Measurements from ENCODE around the gene ZKSCAN4.

ZKSCAN4 gene

DNA sequence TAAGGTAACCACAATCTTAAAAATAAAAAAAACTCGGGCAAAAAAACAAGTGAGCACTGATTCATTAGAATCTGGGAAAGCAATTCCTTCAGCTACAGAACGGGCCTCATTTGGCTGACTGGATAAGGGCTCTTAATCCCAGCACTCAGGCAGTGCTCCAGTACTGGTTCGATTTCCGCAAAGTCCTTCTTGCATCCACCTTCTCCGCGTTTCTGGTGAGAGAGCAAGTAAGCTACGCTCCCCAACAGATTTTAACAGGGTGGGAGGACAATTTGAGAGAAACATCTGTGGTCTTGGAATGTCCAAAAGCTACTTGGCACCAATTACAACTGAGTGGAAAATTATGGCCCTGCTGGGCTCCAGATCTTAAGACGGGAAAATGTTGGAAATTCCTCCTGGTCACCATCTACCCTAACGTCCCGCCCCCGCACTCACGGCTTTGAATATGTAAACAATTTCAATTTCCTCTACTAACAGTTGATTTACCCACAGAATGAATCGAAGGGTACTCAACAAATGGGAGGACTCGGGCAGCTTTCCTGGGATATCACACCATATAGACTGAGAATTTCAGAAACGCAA is 45.0 kb downstream of the ZKSCAN4 start:
- H3K27ac ChIP-seq: no peak overlapping the region
- ChIA-PET CTCF (interaction anchor here (0.6 kb wide), 1 partner anchor 608 kb away, joined by 4 read pairs; no protein-coding TSS in a partner anchor), POLR2A (ENCODE audit: low non-redundant PET) (no interaction called here)
- TF ChIP-seq, protein P1, sequence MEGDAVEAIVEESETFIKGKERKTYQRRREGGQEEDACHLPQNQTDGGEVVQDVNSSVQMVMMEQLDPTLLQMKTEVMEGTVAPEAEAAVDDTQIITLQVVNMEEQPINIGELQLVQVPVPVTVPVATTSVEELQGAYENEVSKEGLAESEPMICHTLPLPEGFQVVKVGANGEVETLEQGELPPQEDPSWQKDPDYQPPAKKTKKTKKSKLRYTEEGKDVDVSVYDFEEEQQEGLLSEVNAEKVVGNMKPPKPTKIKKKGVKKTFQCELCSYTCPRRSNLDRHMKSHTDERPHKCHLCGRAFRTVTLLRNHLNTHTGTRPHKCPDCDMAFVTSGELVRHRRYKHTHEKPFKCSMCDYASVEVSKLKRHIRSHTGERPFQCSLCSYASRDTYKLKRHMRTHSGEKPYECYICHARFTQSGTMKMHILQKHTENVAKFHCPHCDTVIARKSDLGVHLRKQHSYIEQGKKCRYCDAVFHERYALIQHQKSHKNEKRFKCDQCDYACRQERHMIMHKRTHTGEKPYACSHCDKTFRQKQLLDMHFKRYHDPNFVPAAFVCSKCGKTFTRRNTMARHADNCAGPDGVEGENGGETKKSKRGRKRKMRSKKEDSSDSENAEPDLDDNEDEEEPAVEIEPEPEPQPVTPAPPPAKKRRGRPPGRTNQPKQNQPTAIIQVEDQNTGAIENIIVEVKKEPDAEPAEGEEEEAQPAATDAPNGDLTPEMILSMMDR (conservative IDR thresholded peaks at IDR 0.05; ENCODE audit: low read depth): no peak
- DNase-seq (ENCODE audit: low spot score): no peak

DNA sequence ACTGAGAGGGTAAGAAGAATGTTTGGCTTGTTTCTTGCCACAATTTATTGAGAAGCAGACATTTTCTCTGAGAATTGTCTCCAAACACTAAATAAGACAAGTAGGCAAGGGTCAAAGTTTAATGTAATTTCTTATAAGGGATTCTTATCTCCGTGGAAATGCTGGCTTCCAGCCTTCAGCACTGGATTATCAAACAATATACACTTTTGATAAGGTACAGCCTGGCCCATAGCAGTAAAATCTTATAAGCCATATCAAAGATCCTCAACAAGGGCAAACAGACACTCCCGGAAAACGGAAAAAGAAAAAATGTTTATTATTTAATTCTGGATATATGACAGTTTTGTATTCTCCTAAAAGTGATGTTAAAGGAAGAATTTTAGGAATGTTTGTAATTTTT is 45.5 kb downstream of the ZKSCAN4 start:
- CTCF ChIA-PET: no interaction called here

DNA sequence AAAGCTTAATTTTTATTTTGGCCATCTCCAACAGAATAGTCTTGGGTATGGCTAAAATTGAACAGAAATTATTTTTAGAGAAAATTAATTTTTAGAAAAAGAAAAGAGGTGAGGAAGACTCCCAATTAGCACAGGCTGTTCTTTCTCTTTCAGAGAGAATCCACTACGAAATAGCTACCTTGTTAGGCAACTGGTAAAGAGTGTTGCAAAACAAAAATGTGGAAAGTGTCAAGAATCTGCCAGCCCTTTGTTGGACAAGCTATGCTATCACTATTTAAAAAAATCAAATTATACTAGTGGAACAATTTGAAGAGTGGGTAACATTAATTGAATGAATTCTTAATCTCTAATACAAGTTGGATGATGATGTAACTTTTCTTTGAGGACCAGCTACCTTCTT is 46.2 kb downstream of the ZKSCAN4 start:
- H3K27ac ChIP-seq: no peak overlapping the region
- ChIA-PET POLR2A (ENCODE audit: low non-redundant PET) (no interaction called here), CTCF (no interaction called here)
- TF ChIP-seq, protein P1 (conservative IDR thresholded peaks at IDR 0.05; ENCODE audit: low read depth): no peak
- DNase-seq (ENCODE audit: low spot score): no peak

More for the DNA sequence above, 45.5 kb downstream of the ZKSCAN4 start:
- TF ChIP-seq, protein P1 (conservative IDR thresholded peaks at IDR 0.05; ENCODE audit: low read depth): no peak
- H3K27ac ChIP-seq: no peak overlapping the region
- POLR2A ChIA-PET (ENCODE audit: low non-redundant PET): no interaction called here
- no peak for DNase-seq (ENCODE audit: low spot score)

DNA sequence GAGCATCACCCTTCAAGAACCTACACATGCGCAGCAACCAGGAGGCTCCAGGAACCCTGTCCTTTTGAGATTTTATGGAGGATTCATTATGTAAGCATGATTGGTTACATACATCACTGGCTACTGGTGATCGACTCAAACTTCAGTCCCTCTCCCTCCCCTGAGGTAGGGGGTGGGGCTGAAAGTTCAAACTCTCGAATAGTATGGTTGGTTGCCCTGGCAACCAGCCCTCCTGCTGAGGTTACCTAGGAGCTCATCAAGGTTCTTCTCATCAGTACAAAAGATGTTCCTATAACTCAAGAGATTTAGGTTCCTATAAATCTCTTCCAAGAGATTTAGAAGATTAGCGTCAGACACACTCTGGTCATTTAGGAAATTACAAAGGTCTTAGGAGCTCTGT is 48.9 kb downstream of the ZKSCAN4 start:
- no peak for DNase-seq (ENCODE audit: low spot score)
- TF ChIP-seq, protein P1 (conservative IDR thresholded peaks at IDR 0.05; ENCODE audit: low read depth): no peak
- ChIA-PET CTCF (interaction anchor here (0.7 kb wide), 1 partner anchor 37 kb away, joined by 3 read pairs; no protein-coding TSS in a partner anchor), POLR2A (ENCODE audit: low non-redundant PET) (no interaction called here)
- H3K27ac ChIP-seq: no peak overlapping the region

DNA sequence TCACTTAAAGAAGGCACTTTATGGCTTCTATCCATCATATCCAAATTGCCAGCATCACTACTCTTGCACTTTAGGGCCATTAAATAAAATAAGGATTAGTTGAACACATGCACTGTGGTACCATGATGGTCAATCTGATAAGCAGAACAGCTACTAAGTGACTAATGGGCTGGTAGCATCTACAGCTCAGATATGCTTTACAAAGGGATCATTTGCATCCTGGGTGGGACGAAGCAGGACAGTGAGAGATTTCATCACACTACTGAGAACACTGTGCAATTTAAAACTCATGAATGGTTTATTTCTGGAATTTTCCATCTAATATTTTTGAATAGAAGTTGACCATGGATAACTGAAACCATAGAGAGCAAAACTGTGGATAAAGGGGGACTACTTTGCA is 52.0 kb downstream of the ZKSCAN4 start:
- CTCF ChIA-PET: no interaction called here
- DNase-seq (ENCODE audit: low spot score): no peak
- TF ChIP-seq, protein P1 (conservative IDR thresholded peaks at IDR 0.05; ENCODE audit: low read depth): no peak
- H3K27ac ChIP-seq: no peak overlapping the region
- POLR2A ChIA-PET (ENCODE audit: low non-redundant PET): no interaction called here
